HEK293T (cell line): Measurements from ENCODE around the gene STK40.

Experiments
- ARNT ChIP-seq: fragments of 450-650 bp; IDR thresholded peaks from 2 replicates; pipeline ENCODE4 v1.6.1; 2017; ENCODE audit warnings: mild to moderate bottlenecking
- BHLHE40 ChIP-seq: fragments of 450-650 bp; IDR thresholded peaks from 2 replicates; pipeline ENCODE4 v1.6.1; 2016; ENCODE audit warnings: mild to moderate bottlenecking, moderate library complexity, borderline replicate concordance
- CTBP1 ChIP-seq: fragments of 450-650 bp; IDR thresholded peaks from 2 replicates; pipeline ENCODE4 v1.6.1; 2016; ENCODE audit warnings: borderline replicate concordance
- ELF4 ChIP-seq: fragments of 450-650 bp; IDR thresholded peaks from 2 replicates; pipeline ENCODE4 v1.6.1; 2017; ENCODE audit warnings: antibody characterized with exemption
- FOXK2 ChIP-seq: fragments of 450-650 bp; IDR thresholded peaks from 2 replicates; pipeline ENCODE4 v1.6.1; 2016; ENCODE audit warnings: mild to moderate bottlenecking
- FOXM1 ChIP-seq: fragments of 450-650 bp; IDR thresholded peaks from 2 replicates; pipeline ENCODE4 v1.6.1; 2017; ENCODE audit warnings: mild to moderate bottlenecking, borderline replicate concordance
- HDGF ChIP-seq: fragments of 450-650 bp; IDR thresholded peaks from 2 replicates; pipeline ENCODE4 v1.6.1; 2017; ENCODE audit warnings: antibody characterized with exemption, borderline replicate concordance
- L3MBTL2 ChIP-seq: fragments of 450-650 bp; conservative IDR thresholded peaks from 2 replicates; pipeline ENCODE4 v1.6.1; 2016; ENCODE audit warnings: mild to moderate bottlenecking
- LEF1 ChIP-seq: fragments of 450-650 bp; IDR thresholded peaks from 2 replicates; pipeline ENCODE4 v1.6.1; 2017; ENCODE audit warnings: mild to moderate bottlenecking, borderline replicate concordance
- NFRKB ChIP-seq: fragments of 450-650 bp; IDR thresholded peaks from 2 replicates; pipeline ENCODE4 v1.6.1; 2016; ENCODE audit warnings: mild to moderate bottlenecking, moderate library complexity
- SP1 ChIP-seq: fragments of 450-650 bp; IDR thresholded peaks from 2 replicates; pipeline ENCODE4 v1.6.1; 2017
- TARDBP ChIP-seq: fragments of 450-650 bp; IDR thresholded peaks from 2 replicates; pipeline ENCODE4 v1.6.1; 2016
- ZNF384 ChIP-seq: fragments of 450-650 bp; IDR thresholded peaks from 2 replicates; pipeline ENCODE4 v1.6.1; 2016
- TF ChIP-seq, protein P1 (sequence below): fragments of 450-650 bp; IDR thresholded peaks from 2 replicates; pipeline ENCODE4 v1.6.1; 2016

DNA sequence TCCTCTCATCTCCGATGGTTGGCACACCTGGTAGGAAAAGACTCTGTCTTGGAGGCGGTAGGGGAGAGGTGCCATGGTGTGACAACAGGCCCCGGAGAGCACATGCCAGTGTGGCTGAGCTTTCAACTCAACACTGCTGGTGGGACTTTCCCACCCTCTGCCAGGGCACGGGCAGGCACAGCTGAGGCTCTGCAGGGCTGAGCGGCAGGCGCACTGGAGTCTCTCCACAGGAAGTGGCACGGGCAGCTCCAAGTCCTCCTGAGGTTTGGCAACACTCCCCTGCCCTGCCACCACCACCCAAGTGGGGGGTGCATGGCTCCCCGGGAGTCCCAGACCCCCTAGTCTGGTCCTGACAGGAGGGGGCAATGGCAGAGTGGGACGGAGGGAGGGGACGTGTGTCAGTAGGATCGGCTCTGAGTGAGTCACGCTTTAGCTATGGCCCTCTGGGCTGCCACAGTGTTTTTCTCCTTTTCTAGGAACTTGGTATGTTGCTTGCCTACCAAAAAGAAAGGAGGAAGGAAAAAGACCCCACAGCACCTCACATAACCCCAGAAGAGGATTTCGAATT, 35.0 kb downstream of the STK40 start:
- TF ChIP-seq LEF1 (no peak), FOXK2 (no peak), BHLHE40 (no peak), CTBP1 (no peak), SP1 (no peak), NFRKB (no peak), FOXM1 (no peak), HDGF (no peak), TARDBP (no peak), ELF4 (no peak), ZNF384 (no peak), L3MBTL2 (no peak), ARNT (no peak)
- TF ChIP-seq, protein P1, sequence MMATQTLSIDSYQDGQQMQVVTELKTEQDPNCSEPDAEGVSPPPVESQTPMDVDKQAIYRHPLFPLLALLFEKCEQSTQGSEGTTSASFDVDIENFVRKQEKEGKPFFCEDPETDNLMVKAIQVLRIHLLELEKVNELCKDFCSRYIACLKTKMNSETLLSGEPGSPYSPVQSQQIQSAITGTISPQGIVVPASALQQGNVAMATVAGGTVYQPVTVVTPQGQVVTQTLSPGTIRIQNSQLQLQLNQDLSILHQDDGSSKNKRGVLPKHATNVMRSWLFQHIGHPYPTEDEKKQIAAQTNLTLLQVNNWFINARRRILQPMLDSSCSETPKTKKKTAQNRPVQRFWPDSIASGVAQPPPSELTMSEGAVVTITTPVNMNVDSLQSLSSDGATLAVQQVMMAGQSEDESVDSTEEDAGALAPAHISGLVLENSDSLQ, result no peak
